Hepatocyte (in vitro differentiated cells): ENCODE data around the gene NCS1.

ENCODE experiments used
- CTCF ChIP-seq: fragments of 200-600 bp; sonication (generic); IDR thresholded peaks from 2 replicates; pipeline ENCODE4 v1.5.1; 2016; ENCODE audit warnings: antibody characterized with exemption, mild to moderate bottlenecking; ENCODE audit not compliant: poor library complexity
- EZH2phosphoT487 ChIP-seq: fragments of 200-600 bp; sonication (generic); IDR thresholded peaks from one replicate; pipeline ENCODE4 v1.6.1; 2018; ENCODE audit warnings: antibody characterized with exemption, mild to moderate bottlenecking, low read depth, moderate library complexity; ENCODE audit not compliant: unreplicated experiment, severe bottlenecking

GRCh38 chr9:130206579-130206978 lies 34.4 kb downstream of the NCS1 start:
- no peak for TF ChIP-seq CTCF
- no peak for TF ChIP-seq EZH2phosphoT487
